ENCODE results near the gene SNAI1.

SNAI1 gene

GRCh38 chr20:50034567-50035180 is 51.9 kb downstream of the SNAI1 start:
- Histone ChIP-seq H3K4me2 (ENCODE audit: low read depth, low read length, poor library complexity, severe bottlenecking) (no peak overlapping the region), H3K9me3 (ENCODE audit: insufficient read depth, low read length) (no peaks in the 10 kb centered on the region), H3K27me3 (ENCODE audit: low read length) (no peaks in the 10 kb centered on the region), H4K20me1 (ENCODE audit: low read depth, low read length) (no peaks in the 10 kb centered on the region), H3K79me2 (ENCODE audit: insufficient read depth, low read length) (no peaks in the 10 kb centered on the region), H3K27ac (ENCODE audit: low read depth, low read length) (no peak overlapping the region), H3K9ac (ENCODE audit: low read length) (no peak overlapping the region), H3F3A (ENCODE audit: insufficient read depth) (no peaks in the 10 kb centered on the region), H3K4me3 (ENCODE audit: insufficient read depth, low read length, poor library complexity, severe bottlenecking) (no peak overlapping the region), H2AFZ (ENCODE audit: low read depth, low read length, severe bottlenecking) (no peak overlapping the region), H3K36me3 (ENCODE audit: low read length) (no peaks in the 10 kb centered on the region), H3K9me2 (replicated peaks; ENCODE audit: insufficient read depth, low read length) (no peaks in the 10 kb centered on the region)
- TF ChIP-seq CTCF (IDR thresholded peaks at IDR 0.05; ENCODE audit: insufficient read depth, low read length, poor library complexity, severe bottlenecking) (no peak), EZH2phosphoT487 (conservative IDR thresholded peaks at IDR 0.05; ENCODE audit: low read length) (no peak)

- Histone ChIP-seq H3K4me3 (ENCODE audit: insufficient read depth, low read length, poor library complexity, severe bottlenecking) (no peak overlapping the region), H3K9me2 (replicated peaks; ENCODE audit: insufficient read depth, low read length) (no peaks in the 10 kb centered on the region), H3K4me2 (ENCODE audit: low read depth, low read length, poor library complexity, severe bottlenecking) (no peak overlapping the region), H3K27ac (ENCODE audit: low read depth, low read length) (no peak overlapping the region), H3F3A (ENCODE audit: insufficient read depth) (peaks cover 4% of the 10 kb centered on the region; the same call in 1 of the 2 replicates), H4K20me1 (ENCODE audit: low read depth, low read length) (no peaks in the 10 kb centered on the region), H3K9ac (ENCODE audit: low read length) (no peak overlapping the region), H3K36me3 (ENCODE audit: low read length) (no peaks in the 10 kb centered on the region), H3K9me3 (ENCODE audit: insufficient read depth, low read length) (no peaks in the 10 kb centered on the region), H2AFZ (ENCODE audit: low read depth, low read length, severe bottlenecking) (no peak overlapping the region), H3K27me3 (ENCODE audit: low read length) (no peaks in the 10 kb centered on the region), H3K79me2 (ENCODE audit: insufficient read depth, low read length) (no peaks in the 10 kb centered on the region)
- TF ChIP-seq EZH2phosphoT487 (conservative IDR thresholded peaks at IDR 0.05; ENCODE audit: low read length) (no peak), CTCF (IDR thresholded peaks at IDR 0.05; ENCODE audit: insufficient read depth, low read length, poor library complexity, severe bottlenecking) (no peak)
These were observed 53.9 kb downstream of the SNAI1 start for GRCh38 chr20:50036703-50037102.

GRCh38 chr20:50037123-50037522 is 54.3 kb downstream of the SNAI1 start:
- Histone ChIP-seq H3K27ac (ENCODE audit: low read depth, low read length) (no peak overlapping the region), H2AFZ (ENCODE audit: low read depth, low read length, severe bottlenecking) (no peak overlapping the region), H3K36me3 (ENCODE audit: low read length) (no peaks in the 10 kb centered on the region), H3K4me3 (ENCODE audit: insufficient read depth, low read length, poor library complexity, severe bottlenecking) (no peak overlapping the region), H3F3A (ENCODE audit: insufficient read depth) (peaks cover 4% of the 10 kb centered on the region; the same call in 1 of the 2 replicates), H3K9me3 (ENCODE audit: insufficient read depth, low read length) (no peaks in the 10 kb centered on the region), H4K20me1 (ENCODE audit: low read depth, low read length) (no peaks in the 10 kb centered on the region), H3K4me2 (ENCODE audit: low read depth, low read length, poor library complexity, severe bottlenecking) (no peak overlapping the region), H3K79me2 (ENCODE audit: insufficient read depth, low read length) (no peaks in the 10 kb centered on the region), H3K9ac (ENCODE audit: low read length) (no peak overlapping the region), H3K9me2 (replicated peaks; ENCODE audit: insufficient read depth, low read length) (no peaks in the 10 kb centered on the region), H3K27me3 (ENCODE audit: low read length) (no peaks in the 10 kb centered on the region)
- TF ChIP-seq CTCF (IDR thresholded peaks at IDR 0.05; ENCODE audit: insufficient read depth, low read length, poor library complexity, severe bottlenecking), result no peak
- TF ChIP-seq EZH2phosphoT487 (conservative IDR thresholded peaks at IDR 0.05; ENCODE audit: low read length), result no peak
